ENCODE results near the gene SORCS2. TPM values are rescaled to one million over a fixed set of nuclear protein-coding genes. Genes with fewer than 3 reads are reported as not detected.

The SORCS2 gene
- total RNA-seq, 1 experiment from 2014 or later, result 0.06 TPM

- Histone ChIP-seq H3K4me3 (ENCODE audit: low read depth, low read length, poor library complexity, severe bottlenecking) (no peak overlapping the region), H3K4me1 (ENCODE audit: insufficient read depth, low read length, poor library complexity, severe bottlenecking) (no peaks in the 10 kb centered on the region), H3K9me3 (ENCODE audit: low read depth, low read length, poor library complexity, severe bottlenecking) (no peaks in the 10 kb centered on the region), H3K27me3 (replicated peaks; ENCODE audit: insufficient read depth, low read depth, low read length, poor library complexity) (no peaks in the 10 kb centered on the region), H3K36me3 (ENCODE audit: insufficient read depth, low read length, poor library complexity, severe bottlenecking) (no peaks in the 10 kb centered on the region), H3K27ac (ENCODE audit: low read depth, low read length, poor library complexity, severe bottlenecking) (no peak overlapping the region)
- TF ChIP-seq CTCF (conservative IDR thresholded peaks at IDR 0.05; ENCODE audit: low read depth, low read length) (no peak), EZH2 (IDR thresholded peaks at IDR 0.05; ENCODE audit: borderline replicate concordance, low read depth, low read length, poor library complexity, severe bottlenecking) (no peak)
- DNase-seq (ENCODE audit: low spot score), result no peak
- BruUV-seq (replicated peaks), result no TSS peak
- POLR2A ChIA-PET (ENCODE audit: low non-redundant PET), result no interaction called here
- CTCF ChIA-PET, result no interaction called here
- intact Hi-C loops (cut with micrococcal nuclease; ENCODE audit: unreplicated experiment), result no loop called here
Observed at GRCh38 chr4:7223541-7223940, 31.2 kb downstream of the SORCS2 start.

- Histone ChIP-seq H3K4me3 (ENCODE audit: low read depth, low read length, poor library complexity, severe bottlenecking) (no peak overlapping the region), H3K27ac (ENCODE audit: low read depth, low read length, poor library complexity, severe bottlenecking) (no peak overlapping the region), H3K4me1 (ENCODE audit: insufficient read depth, low read length, poor library complexity, severe bottlenecking) (no peaks in the 10 kb centered on the region), H3K36me3 (ENCODE audit: insufficient read depth, low read length, poor library complexity, severe bottlenecking) (no peaks in the 10 kb centered on the region), H3K27me3 (replicated peaks; ENCODE audit: insufficient read depth, low read depth, low read length, poor library complexity) (no peaks in the 10 kb centered on the region), H3K9me3 (ENCODE audit: low read depth, low read length, poor library complexity, severe bottlenecking) (no peaks in the 10 kb centered on the region)
- TF ChIP-seq CTCF (conservative IDR thresholded peaks at IDR 0.05; ENCODE audit: low read depth, low read length), result no peak
- no peak for TF ChIP-seq EZH2 (IDR thresholded peaks at IDR 0.05; ENCODE audit: borderline replicate concordance, low read depth, low read length, poor library complexity, severe bottlenecking)
- intact Hi-C loops (cut with micrococcal nuclease; ENCODE audit: unreplicated experiment), result no loop called here
- CTCF ChIA-PET, result no interaction called here
- DNase-seq (ENCODE audit: low spot score), result no peak
- POLR2A ChIA-PET (ENCODE audit: low non-redundant PET), result no interaction called here
- BruUV-seq (replicated peaks), result no TSS peak
Observed at GRCh38 chr4:7224001-7224400, 31.7 kb downstream of the SORCS2 start.

- no peak for DNase-seq (ENCODE audit: low spot score)
- no peaks in the 10 kb centered on the region for H3K27me3 ChIP-seq (replicated peaks; ENCODE audit: insufficient read depth, low read depth, low read length, poor library complexity)
- intact Hi-C loops (cut with micrococcal nuclease; ENCODE audit: unreplicated experiment), result no loop called here
- TF ChIP-seq EZH2 (IDR thresholded peaks at IDR 0.05; ENCODE audit: borderline replicate concordance, low read depth, low read length, poor library complexity, severe bottlenecking) (no peak), CTCF (conservative IDR thresholded peaks at IDR 0.05; ENCODE audit: low read depth, low read length) (no peak)
- no peaks in the 10 kb centered on the region for H3K4me1 ChIP-seq (ENCODE audit: insufficient read depth, low read length, poor library complexity, severe bottlenecking)
- no peaks in the 10 kb centered on the region for H3K9me3 ChIP-seq (ENCODE audit: low read depth, low read length, poor library complexity, severe bottlenecking)
- BruUV-seq (replicated peaks), result no TSS peak
- ChIA-PET POLR2A (ENCODE audit: low non-redundant PET) (no interaction called here), CTCF (no interaction called here)
- H3K4me3 ChIP-seq (ENCODE audit: low read depth, low read length, poor library complexity, severe bottlenecking), result no peak overlapping the region
- no peak overlapping the region for H3K27ac ChIP-seq (ENCODE audit: low read depth, low read length, poor library complexity, severe bottlenecking)
- no peaks in the 10 kb centered on the region for H3K36me3 ChIP-seq (ENCODE audit: insufficient read depth, low read length, poor library complexity, severe bottlenecking)
Observed at GRCh38 chr4:7224878-7225533, 32.7 kb downstream of the SORCS2 start.

All from A673 (cell line).